ENCODE results near the gene MYRIP.
"Not testable (repeated sequence)": the region's sequence is repeated elsewhere in the genome, so short reads cannot be mapped to it uniquely, and the experiment has no call there.

Gene MYRIP

DNA sequence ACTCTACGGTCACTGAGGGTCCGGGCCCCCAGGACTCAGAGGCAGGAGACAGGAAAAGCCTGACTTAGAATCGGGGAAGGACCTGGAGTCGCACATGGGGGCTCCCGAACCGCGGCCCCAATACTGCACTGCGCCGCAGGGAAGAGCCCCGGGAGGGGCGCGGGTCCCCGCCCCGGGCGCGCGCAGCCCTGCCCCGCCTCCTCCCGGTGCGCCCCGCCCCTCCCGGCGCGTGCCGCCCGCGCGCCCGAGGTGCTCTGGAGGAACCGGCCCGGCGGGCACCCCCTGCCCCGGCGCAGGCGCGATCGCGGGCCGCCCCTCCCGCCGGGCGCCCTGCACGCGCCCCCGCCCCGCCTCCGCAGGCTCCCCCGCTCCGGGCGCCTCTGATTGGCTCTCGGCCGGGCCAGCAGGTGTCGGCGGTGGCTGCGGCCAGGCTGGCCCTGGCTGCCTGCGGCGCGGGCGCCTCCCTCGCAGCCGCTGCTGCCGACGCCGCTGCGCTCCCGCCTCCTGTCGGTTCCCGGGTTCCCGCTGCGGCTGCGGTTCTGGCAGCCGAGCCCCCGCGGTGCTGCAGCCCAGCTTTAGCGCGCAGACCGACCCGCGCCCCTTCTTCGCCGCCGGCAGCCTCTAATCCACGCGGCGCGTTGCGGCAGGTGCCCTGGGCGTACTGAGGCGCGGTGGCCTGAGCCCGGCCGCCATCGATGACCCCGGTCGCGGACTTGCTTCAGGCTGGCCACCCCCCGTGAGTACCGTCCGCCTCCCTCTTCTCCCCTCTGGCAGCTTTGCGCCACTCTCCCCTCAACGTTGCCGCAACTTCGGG, at the start of gene MYRIP:
TSS of gene MYRIP (plus strand) at position 429 of the 814 bp plus-strand sequence. CDS start 91,208 bp downstream, outside the sequence.
- no peak for DNase-seq

DNA sequence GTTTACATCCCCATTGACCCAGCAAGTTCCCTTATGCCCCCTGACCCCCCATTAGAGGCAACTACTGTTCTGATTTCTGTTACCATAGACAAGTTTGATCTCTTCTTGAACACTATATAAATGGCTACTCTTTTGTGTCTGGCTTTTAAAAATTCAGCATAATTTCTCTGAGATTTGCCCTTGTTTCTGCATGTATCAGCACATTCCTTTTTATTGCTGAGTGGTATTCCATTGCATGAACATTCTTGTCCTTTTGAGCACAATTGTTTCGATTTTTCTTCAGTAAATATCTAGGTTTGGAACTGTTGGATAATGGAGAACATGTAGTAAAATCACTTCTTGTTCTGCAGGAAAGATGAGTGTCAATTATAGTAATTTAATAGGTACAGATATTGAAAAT, 49.1 kb upstream of the MYRIP start:
- no peak for DNase-seq

DNA sequence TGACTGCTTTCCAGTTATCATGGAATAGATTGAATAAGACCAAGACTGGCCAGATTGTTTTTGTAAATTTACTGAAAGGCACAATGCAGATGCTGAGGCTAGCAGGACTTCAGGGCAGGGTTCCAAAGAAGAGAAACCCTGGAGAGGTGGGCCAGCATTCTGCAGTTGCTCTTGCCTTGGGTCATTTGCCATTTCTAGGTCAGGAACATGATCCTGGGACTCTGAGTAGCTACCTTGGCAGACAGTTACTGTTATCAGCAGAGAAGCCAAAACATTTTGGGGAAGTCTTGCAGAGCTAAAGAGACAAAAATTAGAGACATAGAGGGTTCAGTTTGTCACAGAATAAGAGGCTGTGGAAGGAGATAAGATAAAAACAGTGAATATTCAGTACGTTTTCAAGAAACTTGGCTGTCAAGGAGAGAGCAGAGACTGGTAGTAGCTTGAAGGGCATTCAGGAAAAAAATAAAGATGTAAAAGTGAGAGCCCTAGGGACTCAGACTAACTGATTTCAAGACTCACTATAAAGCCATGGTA, 46.8 kb upstream of the MYRIP start:
- no peak for DNase-seq

DNA sequence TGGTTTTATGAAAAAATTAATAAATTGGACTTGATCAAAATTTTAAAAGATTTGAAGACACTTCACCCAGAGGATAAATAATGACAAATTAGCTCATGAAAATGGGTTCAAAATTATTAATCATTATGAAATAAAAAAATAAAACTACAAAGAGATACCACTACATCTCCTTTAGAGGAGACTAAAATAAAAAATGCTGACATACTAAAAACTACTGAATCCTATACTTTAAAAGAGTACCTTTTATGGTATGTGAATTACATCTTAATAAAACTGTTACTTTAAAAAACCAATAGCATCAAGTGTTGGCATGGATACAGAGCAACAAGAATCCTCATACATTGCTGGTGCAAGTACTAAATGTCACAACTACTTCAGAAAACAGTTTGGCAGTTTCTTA, 46.0 kb upstream of the MYRIP start:
- no peak for DNase-seq

DNA sequence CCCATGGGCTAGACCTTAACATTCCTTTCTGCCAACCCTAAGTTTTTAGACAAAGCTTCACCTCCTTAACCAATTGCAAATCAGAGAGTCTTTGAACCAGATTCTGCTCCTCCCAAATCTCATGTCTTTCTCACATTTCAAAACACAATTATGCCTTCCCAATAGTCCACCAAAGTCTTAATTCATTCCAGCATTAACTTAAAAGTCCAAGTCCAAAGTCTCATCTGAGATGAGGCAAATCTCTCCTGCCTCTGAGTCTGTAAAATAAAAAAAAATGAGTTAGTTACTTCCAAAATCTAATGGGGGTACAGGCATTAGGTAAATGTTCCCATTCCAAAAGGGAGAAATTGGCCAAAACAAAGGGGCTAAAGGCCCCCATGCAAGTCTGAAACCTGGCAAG, 43.8 kb upstream of the MYRIP start:
- no peak for DNase-seq

DNA sequence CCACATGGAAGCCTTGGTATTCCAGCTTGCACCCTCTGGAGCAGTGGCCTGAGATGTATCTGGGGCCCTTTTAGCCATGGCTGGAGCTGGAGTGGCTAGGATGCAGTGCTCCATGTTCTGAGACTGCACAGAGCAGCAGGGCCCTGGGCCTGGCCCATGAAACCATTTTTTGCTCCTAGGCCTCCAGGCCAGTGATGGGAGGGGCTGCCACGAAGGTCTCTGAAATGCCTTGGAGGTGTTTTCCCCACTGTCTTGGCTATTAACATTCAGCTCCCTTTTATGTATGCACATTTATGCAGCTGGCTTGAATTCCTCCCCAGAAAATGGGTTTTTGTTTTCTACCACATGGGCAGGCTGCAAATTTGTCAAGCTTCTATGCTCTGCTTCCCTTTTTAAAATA, 43.0 kb upstream of the MYRIP start:
- no peak for DNase-seq

DNA sequence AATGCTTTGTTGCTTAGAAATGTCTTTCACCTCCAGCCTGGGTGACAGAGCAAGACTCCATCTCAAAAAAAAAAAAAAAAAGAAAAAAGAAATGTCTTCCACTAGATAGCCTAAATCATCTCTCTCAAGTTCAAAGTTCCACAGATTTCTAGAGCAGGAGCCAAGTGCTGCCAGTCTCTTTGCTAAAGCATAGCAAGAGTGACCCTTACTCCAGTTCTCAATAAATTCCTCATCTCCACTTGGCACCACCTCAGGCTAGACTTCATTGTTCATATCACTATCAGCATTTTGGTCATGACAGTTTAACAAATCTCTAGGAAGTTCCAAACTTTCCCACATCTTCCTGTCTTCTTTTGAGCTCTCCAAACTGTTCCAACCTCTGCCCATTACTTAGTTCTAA, 42.5 kb upstream of the MYRIP start:
- not testable (repeated sequence) for DNase-seq

DNA sequence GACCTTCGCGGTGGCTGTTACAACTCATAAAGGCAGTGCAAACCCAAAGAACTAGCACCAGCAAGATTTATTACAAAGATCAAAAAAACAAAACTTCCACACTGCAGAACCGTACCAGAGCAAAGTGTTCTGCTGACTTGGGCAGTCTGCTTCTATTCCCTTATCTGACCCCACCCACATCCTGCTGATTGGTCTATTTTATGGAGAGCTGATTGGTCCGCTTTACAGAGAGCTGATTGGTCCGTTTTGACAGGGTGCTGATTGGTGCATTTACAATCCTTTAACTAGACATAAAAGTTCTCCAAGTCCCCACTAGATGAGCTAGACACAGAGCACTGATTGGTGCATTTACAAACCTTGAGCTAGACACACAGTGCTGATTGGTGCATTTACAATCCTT, 31.2 kb upstream of the MYRIP start:
- DNase-seq = not testable (repeated sequence)

DNA sequence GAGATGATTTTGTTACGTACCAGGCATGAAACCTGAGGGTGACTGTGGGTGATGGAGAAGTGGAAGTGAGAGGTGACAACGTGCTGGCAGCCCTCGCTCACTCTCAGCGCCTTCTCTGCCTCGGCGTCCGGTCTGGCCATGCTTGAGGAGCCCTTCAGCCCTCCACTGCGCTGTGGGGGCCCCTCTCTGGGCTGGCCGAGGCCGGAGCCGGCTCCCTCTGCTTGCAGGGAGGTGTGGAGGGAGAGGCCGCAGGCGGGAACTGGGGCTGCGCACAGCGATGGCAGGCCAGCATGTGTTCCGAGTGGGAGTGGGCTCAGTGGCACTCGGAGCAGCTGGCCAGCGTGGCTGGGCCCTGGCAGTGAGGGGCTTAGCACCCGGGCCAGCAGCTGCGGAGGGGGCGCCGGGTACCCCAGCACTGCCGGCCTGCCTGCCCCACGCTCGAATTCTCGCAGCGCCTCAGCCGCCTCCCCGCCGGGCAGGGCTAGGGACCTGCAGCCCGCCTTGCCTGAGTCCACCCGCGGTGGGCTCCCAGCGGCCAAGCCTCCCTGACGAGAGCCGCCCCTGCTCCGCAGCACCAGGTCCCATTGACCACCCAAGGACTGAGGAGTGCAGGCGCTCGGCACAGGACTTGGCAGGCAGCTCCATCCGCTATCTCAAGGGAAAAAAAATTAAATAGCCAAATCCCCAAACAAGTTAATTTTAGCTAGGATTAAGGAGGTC, 29.7 kb upstream of the MYRIP start:
- DNase-seq = no peak

DNA sequence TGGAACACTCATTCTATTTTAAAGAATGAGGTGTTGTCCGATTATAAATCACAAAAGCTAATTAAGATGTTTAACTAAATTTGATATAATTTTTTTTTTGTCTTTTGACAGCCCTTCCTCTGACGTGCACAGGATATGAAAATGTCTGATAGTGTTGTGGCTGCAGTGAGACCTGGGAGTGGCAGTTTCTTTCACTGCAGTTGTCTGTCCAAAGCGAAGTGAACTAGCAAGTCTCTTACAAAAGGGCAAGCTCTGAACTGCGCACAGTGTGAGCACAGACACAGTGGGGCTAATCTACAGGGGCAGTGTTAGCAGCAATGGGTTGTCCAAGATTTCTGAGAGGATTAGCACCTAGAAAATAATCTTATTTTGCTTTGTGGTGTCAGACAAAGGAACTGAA, 29.1 kb upstream of the MYRIP start:
- DNase-seq = no peak

DNA sequence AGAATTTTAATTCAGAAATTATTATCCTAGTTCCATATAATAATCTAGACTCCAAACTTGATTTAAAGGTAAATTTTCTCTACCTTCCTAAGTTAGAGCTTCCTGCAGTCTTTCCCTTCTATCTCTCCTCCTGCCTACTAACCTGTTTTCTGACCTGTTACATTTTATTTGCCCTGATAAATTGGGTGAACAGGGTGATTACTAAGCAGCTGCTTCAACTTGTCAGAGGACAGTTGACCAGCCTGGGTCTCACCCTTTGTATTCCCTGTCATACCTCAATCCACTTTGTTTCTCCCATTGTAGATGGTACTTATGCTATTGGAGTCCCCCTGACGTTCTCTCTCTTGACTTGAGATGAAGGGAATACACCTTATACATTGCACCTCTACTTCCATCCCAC, 28.4 kb upstream of the MYRIP start:
- DNase-seq = no peak

DNA sequence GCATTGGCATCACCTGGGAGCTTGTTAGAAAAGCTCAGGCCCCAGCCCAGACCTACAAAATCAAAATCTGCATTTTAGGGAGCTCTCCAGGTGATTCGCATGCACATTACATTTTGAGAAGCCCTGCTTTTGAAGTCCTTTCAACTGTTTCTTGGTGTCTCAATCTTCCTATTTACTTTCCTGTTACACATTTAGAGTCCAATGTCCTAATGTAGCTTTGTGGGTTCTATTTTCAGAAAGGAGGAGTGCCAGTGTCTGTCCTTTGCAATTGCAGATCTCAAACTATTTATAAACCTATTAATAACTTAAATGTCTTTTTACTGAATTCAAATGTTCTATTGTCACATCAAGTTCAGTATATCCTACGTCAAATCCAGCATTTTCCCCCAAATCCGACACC, 27.8 kb upstream of the MYRIP start:
- no peak for DNase-seq

DNA sequence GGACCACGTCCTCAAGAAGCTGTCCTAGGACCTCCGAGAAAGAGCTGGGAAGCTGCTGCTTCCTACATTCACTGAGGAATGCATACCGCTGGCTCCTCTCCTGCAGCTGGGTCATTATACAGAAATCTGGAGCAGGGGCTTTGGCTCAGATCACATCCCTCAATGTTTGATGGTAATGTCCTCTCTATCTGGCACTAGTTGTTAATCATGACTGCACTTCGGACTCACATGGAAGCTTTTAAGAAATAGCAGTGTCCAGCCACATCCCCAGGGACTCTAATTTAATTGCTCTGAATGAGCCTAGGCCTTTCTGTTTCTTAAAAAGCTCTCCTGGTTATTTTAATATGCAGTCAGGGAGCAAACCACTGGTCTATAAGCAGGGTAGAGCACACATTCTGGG, 25.7 kb upstream of the MYRIP start:
- DNase-seq = no peak

DNA sequence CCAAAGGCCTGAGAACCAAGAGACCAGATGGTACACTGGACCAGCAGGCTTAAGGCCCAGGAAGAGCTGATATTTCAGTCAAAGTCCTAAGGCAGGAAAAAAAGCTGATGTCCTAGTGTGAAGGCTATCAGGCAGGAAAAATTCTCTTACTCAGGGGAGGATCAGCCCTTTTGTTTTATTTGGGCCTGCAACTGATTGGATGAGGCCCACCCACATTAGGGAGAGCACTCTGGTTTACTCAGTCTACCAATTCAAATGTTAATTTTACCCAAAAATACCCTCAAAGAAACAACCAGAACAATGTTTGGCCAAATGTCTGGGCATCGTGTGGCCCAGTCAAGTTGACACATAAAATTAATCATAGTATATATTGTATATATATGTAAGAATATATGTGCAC, 24.5 kb upstream of the MYRIP start:
- DNase-seq = no peak

DNA sequence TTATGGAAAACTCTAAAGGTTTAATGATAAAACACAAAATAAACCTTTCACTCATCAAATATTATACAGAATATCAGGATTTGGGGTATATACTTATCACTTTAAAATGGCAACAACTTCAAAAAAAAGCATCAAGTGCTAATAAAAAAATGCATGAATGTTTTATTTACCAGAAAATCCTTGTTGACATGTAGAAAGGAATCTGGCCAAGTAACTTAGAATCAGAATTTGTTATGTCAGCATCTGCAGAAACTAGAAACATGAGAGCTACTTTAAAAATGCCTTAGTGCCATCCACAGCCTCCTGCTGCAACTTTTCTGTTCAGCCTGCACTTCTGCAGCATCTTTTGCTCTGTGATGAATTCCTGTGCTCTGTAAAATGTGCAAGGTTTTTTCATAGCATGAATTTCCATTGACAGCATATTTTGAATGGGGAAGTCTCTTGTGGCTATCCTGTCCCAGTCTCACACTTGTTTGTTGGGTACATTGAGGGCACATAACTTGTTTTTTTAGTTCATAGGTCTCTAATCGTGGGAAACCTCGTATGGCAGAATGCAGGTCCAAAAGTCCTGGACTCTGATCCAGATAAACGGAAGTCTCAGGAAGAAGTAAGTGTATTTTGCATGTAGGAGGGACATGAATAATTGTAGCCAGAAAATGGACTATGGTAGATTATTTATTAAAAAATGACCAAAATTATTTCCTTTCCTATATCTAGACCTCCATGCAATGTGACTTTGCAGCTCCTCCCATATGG, 21.1 kb upstream of the MYRIP start:
- DNase-seq = no peak

DNA sequence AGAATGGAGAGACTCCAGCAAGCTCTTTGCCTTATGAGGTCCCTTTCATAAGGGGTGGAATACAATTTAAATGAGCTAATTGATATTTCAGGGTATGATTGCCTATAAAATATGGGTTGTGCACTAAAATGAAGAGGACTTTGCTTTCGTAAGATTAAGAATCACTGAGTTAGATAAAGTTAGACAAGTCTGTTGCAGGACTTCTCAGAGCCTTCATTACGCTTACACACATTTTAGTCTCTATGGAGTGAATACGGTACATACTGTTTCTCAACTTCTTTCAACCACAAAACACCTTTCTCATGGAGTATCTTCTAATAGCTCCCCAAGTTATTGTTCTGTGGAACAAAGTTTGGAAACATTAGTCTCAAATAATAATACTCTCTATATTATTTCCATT, 17.8 kb upstream of the MYRIP start:
- DNase-seq = no peak

DNA sequence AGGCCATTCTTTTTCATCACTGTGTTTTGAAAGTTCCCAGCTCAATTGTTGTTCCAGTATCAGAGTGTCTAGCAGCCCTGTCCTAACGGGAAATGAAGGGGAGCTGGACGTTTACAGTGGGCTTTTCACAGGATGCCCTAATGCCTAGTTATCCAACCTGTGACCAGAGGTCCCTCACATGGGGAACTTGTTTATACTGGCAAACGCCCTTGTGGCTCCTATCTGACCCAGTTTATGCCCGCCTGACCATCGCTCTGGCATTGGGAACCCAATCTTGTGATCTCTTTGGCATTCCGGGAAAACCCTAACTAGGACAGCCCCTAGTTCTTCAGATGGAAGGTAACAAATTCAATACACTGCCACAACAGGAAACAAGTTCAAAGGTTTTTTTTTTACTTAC, 14.5 kb upstream of the MYRIP start:
- DNase-seq = no peak

DNA sequence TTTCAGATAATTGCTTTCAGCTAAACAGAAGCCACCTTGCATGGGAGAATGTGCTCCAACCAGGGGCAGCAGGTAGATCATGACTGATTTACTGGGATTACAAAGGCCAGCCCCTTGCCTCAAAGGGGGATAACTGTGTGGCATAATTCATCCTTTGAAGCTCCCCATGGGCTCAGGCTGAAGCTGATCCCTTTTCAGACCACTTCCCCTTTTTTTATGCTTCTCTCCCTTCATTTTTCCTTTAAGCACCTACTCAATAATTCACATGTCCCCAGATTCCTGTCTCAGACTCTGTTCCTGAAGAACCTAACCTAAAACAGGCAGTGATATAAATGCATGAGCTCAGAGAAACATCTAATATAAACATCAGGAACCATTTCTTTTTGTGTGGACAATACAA, 8.2 kb upstream of the MYRIP start:
- DNase-seq = no peak

DNA sequence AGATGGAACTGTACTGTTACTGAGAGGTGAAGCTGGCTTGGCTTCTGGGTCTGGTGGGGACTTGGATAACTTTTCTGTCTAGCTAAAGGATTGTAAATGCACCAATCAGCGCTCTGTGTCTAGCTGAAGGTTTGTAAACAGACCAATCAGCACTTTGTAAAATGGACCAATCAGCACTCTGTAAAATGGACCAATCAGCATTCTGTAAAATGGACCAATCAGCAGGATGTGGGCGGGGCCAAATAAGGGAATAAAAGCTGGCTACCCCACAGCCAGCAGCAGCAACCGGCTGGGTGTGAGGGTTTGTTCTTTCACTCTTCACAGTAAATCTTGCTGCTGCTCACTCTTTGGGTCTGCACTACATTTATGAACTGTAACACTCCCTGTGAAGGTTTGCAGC, 6.9 kb upstream of the MYRIP start:
- DNase-seq = not testable (repeated sequence)

DNA sequence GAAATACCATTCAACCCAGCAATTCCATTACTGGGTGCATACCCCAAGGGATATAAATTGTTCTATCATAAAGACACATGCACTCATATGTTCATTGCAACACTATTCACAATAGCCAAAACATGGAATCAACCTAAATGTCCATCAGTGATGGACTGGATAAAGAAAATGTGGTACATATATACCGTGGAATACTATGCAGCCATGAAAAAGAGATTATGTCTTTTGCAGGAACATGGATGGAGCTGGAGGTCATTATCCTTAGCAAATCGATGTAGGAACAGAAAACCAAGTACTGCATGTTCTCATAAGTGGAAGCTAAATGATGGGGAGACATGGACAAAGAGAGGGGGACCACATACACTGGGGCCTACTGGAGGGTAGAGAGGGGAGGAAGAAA, 5.5 kb upstream of the MYRIP start:
- DNase-seq = no peak

DNA sequence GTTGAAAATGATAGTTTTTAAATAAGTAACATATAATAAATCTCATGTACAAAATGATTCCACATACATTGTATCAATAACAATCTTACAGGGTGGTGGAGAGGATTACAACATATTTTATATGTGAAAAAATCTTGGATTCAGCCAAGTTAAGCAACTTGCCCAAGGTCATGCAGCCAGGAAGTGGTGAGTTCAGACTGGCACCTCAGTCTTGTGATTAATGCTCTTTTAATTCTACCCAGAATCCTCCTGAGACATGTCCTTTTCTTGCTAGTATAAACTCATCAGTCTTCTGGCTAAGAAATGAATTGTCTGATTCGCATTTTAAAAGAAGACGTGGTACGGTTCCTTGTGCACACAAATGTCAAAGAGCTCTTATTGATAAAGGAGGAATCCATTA, 4.5 kb upstream of the MYRIP start:
- DNase-seq = no peak

DNA sequence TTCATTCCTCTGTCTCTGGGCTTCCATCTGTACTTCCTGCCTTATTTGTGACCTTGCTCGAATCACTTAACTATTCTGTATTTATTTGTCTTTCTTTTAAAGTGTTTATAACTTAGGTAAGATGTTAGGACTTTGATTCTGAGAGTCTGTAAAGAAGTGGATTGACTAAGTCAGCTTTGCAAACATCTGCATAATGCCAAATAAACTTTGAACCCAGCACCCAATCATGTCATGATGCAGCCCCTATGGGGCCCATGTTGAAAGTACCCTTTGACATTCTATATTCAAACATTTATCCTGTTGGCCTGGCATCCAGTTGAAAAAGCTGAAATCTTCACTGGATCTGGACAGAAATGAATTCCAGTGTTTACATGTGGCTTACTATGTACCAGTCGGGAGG, 3.8 kb upstream of the MYRIP start:
- DNase-seq = no peak

DNA sequence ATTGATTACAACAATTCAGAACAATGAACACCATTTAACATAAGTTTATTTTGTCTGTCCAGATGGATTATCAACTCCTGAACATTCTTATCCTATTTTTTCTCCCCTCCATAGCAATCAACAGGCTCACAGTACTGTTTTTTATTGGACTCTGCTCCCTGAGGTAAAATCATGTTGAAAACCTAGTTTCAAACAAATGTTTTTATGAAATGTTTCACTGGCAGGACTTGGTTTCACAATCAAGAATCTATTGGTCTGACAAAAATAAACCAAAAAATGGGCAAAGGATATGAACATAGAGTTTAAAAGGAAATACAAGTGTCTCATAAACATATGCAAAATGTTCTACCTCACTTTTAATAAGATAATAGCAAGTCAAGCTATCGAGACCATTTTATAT, 2.6 kb upstream of the MYRIP start:
- DNase-seq = no peak

Measured in activated CD4-positive, alpha-beta T cell treated with anti-CD3 and anti-CD28 coated beads, Interleukin-2, amount 50 U/mL, for 4 hours (primary cell).